ENCODE data around the gene PRDM2. TPM values are rescaled to one million over a fixed set of nuclear protein-coding genes. Genes with fewer than 3 reads are reported as not detected.

Gene PRDM2
- total RNA-seq, 2 donors from 2014 or later, result 29.3 to 30.0 TPM

GRCh38 chr1:13855554-13855953, 155.6 kb downstream of the PRDM2 start:
- intact Hi-C loops (cut with DNase I), result no loop called here
- H3K9me3 ChIP-seq, result no peaks in the 10 kb centered on the region
- DNase-seq, result no peak

GRCh38 chr1:13860031-13860430, 160.0 kb downstream of the PRDM2 start:
- TF ChIP-seq, protein P1, sequence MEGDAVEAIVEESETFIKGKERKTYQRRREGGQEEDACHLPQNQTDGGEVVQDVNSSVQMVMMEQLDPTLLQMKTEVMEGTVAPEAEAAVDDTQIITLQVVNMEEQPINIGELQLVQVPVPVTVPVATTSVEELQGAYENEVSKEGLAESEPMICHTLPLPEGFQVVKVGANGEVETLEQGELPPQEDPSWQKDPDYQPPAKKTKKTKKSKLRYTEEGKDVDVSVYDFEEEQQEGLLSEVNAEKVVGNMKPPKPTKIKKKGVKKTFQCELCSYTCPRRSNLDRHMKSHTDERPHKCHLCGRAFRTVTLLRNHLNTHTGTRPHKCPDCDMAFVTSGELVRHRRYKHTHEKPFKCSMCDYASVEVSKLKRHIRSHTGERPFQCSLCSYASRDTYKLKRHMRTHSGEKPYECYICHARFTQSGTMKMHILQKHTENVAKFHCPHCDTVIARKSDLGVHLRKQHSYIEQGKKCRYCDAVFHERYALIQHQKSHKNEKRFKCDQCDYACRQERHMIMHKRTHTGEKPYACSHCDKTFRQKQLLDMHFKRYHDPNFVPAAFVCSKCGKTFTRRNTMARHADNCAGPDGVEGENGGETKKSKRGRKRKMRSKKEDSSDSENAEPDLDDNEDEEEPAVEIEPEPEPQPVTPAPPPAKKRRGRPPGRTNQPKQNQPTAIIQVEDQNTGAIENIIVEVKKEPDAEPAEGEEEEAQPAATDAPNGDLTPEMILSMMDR (IDR thresholded peaks at IDR 0.05), result no peak
- Histone ChIP-seq H3K27ac (no peak overlapping the region), H3K36me3 (no peaks in the 10 kb centered on the region), H3K9me3 (no peaks in the 10 kb centered on the region), H3K9ac (ENCODE audit: low read depth in 2 of 2, low read length in 2 of 2) (no peak overlapping the region), H3K4me3 (no peak overlapping the region), H3K27me3 (no peaks in the 10 kb centered on the region), H3K4me1 (no peaks in the 10 kb centered on the region)
- intact Hi-C loops (cut with DNase I), result no loop called here
- peak; percentile 33 for DNase-seq

More at GRCh38 chr1:13855554-13855953, 155.6 kb downstream of the PRDM2 start:
- Histone ChIP-seq H3K4me1 (no peaks in the 10 kb centered on the region), H3K36me3 (no peaks in the 10 kb centered on the region), H3K27ac (no peak overlapping the region), H3K9ac (ENCODE audit: low read depth in 2 of 2, low read length in 2 of 2) (no peak overlapping the region), H3K27me3 (no peaks in the 10 kb centered on the region), H3K4me3 (no peak overlapping the region)
- TF ChIP-seq, protein P1 (IDR thresholded peaks at IDR 0.05), result no peak

GRCh38 chr1:13864760-13865159, 164.8 kb downstream of the PRDM2 start:
- Histone ChIP-seq H3K9me3 (no peaks in the 10 kb centered on the region), H3K9ac (ENCODE audit: low read depth in 2 of 2, low read length in 2 of 2) (no peak overlapping the region), H3K4me1 (no peaks in the 10 kb centered on the region), H3K27ac (no peak overlapping the region), H3K4me3 (no peak overlapping the region), H3K36me3 (no peaks in the 10 kb centered on the region), H3K27me3 (no peaks in the 10 kb centered on the region)
- DNase-seq, result no peak
- intact Hi-C loops (cut with DNase I), result no loop called here
- TF ChIP-seq, protein P1 (IDR thresholded peaks at IDR 0.05), result no peak

- no peak for DNase-seq
- Histone ChIP-seq H3K4me3 (no peak overlapping the region), H3K27me3 (no peaks in the 10 kb centered on the region), H3K9me3 (no peaks in the 10 kb centered on the region), H3K27ac (no peak overlapping the region), H3K36me3 (no peaks in the 10 kb centered on the region), H3K4me1 (no peaks in the 10 kb centered on the region), H3K9ac (ENCODE audit: low read depth in 2 of 2, low read length in 2 of 2) (no peak overlapping the region)
- TF ChIP-seq, protein P1 (IDR thresholded peaks at IDR 0.05), result no peak
- intact Hi-C loops (cut with DNase I), result no loop called here
Observed at GRCh38 chr1:13865851-13866250, 165.9 kb downstream of the PRDM2 start.

DNA sequence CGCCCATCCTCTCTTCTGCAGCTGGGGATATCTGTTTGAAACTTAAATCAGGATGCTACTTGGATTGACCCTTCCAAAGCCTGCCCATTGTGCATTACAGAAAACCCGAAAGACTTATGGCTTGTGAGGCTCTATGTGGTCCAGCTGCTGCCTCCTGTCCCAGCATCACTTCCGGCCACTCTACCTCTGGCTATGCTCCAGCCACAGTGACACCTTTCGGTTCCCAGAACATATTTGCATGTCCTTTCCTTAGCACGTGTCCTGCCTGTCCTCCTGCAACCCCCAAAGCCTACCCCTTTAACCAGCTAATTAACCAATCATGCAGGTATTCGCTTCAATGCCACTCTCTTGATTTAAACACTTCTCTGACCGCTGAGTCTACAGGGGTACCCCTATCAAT, 167.6 kb downstream of the PRDM2 start:
- no peak for DNase-seq
- intact Hi-C loops (cut with DNase I), result no loop called here
- Histone ChIP-seq H3K27ac (no peak overlapping the region), H3K36me3 (no peaks in the 10 kb centered on the region), H3K9me3 (no peaks in the 10 kb centered on the region), H3K9ac (ENCODE audit: low read depth in 2 of 2, low read length in 2 of 2) (no peak overlapping the region), H3K27me3 (no peaks in the 10 kb centered on the region), H3K4me3 (no peak overlapping the region), H3K4me1 (no peaks in the 10 kb centered on the region)
- TF ChIP-seq, protein P1 (IDR thresholded peaks at IDR 0.05), result no peak

Data from colonic mucosa (tissue), 4 donors.